SK-N-SH (cell line): ENCODE measurements around the gene LY6G5C. TPM values are rescaled to one million over a fixed set of nuclear protein-coding genes. Genes with fewer than 3 reads are reported as not detected.
A peak's percentile ranks its signal among the peaks of the same experiment; 100 is the strongest.

Experiments
- CTCF ChIA-PET: fragments of 300-600, 350-600 bp; formaldehyde crosslinking; extraction: SDS; loops from one replicate; lab custom pipeline; 2021; lab: Yijun Ruan, JAX
- POLR2A ChIA-PET: fragments of 350-600 bp; sonication (Branson Sonifier 250); formaldehyde crosslinking; extraction: SDS; loops from one replicate; lab custom pipeline; 2020; ENCODE audit warnings: antibody characterized with exemption, inconsistent platforms; lab: Yijun Ruan, JAX
- DNase-seq: peaks from one replicate; pipeline ENCODE4 v3.0.0; 2012
- H2AFZ ChIP-seq: fragments of 200-600 bp; sonication (generic); 2 replicates; pipeline ENCODE4 v1.8.1; 2016; ENCODE audit warnings: antibody characterized with exemption, mild to moderate bottlenecking, low read depth
- H3F3A ChIP-seq: fragments of 200-600 bp; sonication (generic); replicated peaks from 2 replicates; pipeline ENCODE3; 2016; ENCODE audit warnings: antibody characterized with exemption, mild to moderate bottlenecking; ENCODE audit not compliant: insufficient read depth
- H3K27ac ChIP-seq, 2 experiments: fragments of 200-500 bp in 1 of 2; fragments of 200-600 bp in 1 of 2; sonication (Bioruptor generic) in 1 of 2; sonication (generic), shearing (Covaris generic) in 1 of 2; 2 replicates each; pipeline versions ENCODE4 v1.5.1 to v1.6.1; 2014 to 2016; ENCODE audit warnings: low read depth in 2 of 2, inconsistent platforms in 1 of 2, low read length in 1 of 2, mild to moderate bottlenecking in 1 of 2, mixed read lengths in 1 of 2
- H3K27me3 ChIP-seq: fragments of 200-600 bp; sonication (generic), shearing (Covaris generic); 2 replicates; pipeline ENCODE4 v1.6.1; 2016; ENCODE audit warnings: mixed run types; ENCODE audit not compliant: insufficient read depth
- H3K36me3 ChIP-seq, 2 experiments: fragments of 200-500 bp in 1 of 2; fragments of 200-600 bp in 1 of 2; sonication (Bioruptor generic) in 1 of 2; sonication (generic) in 1 of 2; replicated peaks in 1 of 2; 2 replicates each; pipeline versions ENCODE3 to v1.5.1; 2014 to 2016; ENCODE audit warnings: low read length in 1 of 2, mild to moderate bottlenecking in 1 of 2; ENCODE audit not compliant: insufficient read depth in 2 of 2, control insufficient read depth in 1 of 2
- H3K4me1 ChIP-seq, 2 experiments: fragments of 200-500 bp in 1 of 2; fragments of 200-600 bp in 1 of 2; sonication (Bioruptor generic) in 1 of 2; sonication (generic), shearing (Covaris generic) in 1 of 2; 2 replicates each; pipeline versions ENCODE4 v1.5.1 to v1.6.1; 2014 to 2016; ENCODE audit warnings: low read depth in 1 of 2, low read length in 1 of 2, mixed run types in 1 of 2; ENCODE audit not compliant: insufficient read depth in 2 of 2, control insufficient read depth in 1 of 2
- H3K4me2 ChIP-seq: fragments of 200-600 bp; sonication (generic), shearing (Covaris generic); 2 replicates; pipeline ENCODE4 v1.6.1; 2017; ENCODE audit warnings: mixed run types
- H3K4me3 ChIP-seq, 2 experiments: fragments of 200-500 bp in 1 of 2; fragments of 200-600 bp in 1 of 2; sonication (Bioruptor generic) in 1 of 2; sonication (generic), shearing (Covaris generic) in 1 of 2; 2 replicates each; pipeline versions ENCODE4 v1.5.1 to v1.8.1; 2014 to 2016; ENCODE audit warnings: low read depth in 2 of 2, inconsistent platforms in 1 of 2, low read length in 1 of 2, mild to moderate bottlenecking in 1 of 2, mixed read lengths in 1 of 2, moderate library complexity in 1 of 2
- H3K79me2 ChIP-seq: fragments of 200-600 bp; sonication (generic); 2 replicates; pipeline ENCODE4 v1.8.1; 2017; ENCODE audit warnings: mild to moderate bottlenecking; ENCODE audit not compliant: insufficient read depth
- H3K9ac ChIP-seq: fragments of 200-600 bp; sonication (generic); 2 replicates; pipeline ENCODE4 v1.6.1; 2017; ENCODE audit warnings: mixed run types
- H3K9me2 ChIP-seq: fragments of 200-600 bp; sonication (generic); 2 replicates; pipeline ENCODE4 v1.6.1; 2017; ENCODE audit warnings: mixed run types
- H3K9me3 ChIP-seq: fragments of 200-600 bp; sonication (generic); 2 replicates; pipeline ENCODE4 v1.6.1; 2017; ENCODE audit warnings: mixed run types, mild to moderate bottlenecking, moderate library complexity
- H4K20me1 ChIP-seq: fragments of 200-600 bp; sonication (generic); 2 replicates; pipeline ENCODE4 v1.6.1; 2017; ENCODE audit warnings: mild to moderate bottlenecking, mixed run types; ENCODE audit not compliant: insufficient read depth
- EP300 ChIP-seq, 2 experiments: IDR thresholded peaks; 2 replicates each; pipeline versions ENCODE4 v1.4.0 to v1.6.1; 2012; ENCODE audit warnings: borderline replicate concordance in 1 of 2, low read depth in 1 of 2, low read length in 1 of 2
- EZH2phosphoT487 ChIP-seq: fragments of 200-600 bp; sonication (generic); IDR thresholded peaks from 2 replicates; pipeline ENCODE4 v1.6.1; 2017; ENCODE audit warnings: low read depth, mixed run types, mild to moderate bottlenecking, antibody characterized with exemption, moderate library complexity, borderline replicate concordance
- FOSL2 ChIP-seq: IDR thresholded peaks from 2 replicates; pipeline ENCODE4 v1.4.0; 2012; ENCODE audit warnings: low read depth, mild to moderate bottlenecking, moderate library complexity, borderline replicate concordance
- GABPA ChIP-seq: IDR thresholded peaks from 2 replicates; pipeline ENCODE4 v1.4.0; 2012; ENCODE audit warnings: low read depth, mild to moderate bottlenecking
- GATA2 ChIP-seq: sonication (generic); formaldehyde crosslinking; IDR thresholded peaks from 2 replicates; pipeline ENCODE4 v1.5.0; 2020; ENCODE audit warnings: mild to moderate bottlenecking, missing genetic modification reagents
- JUND ChIP-seq: IDR thresholded peaks from 2 replicates; pipeline ENCODE4 v1.4.0; 2012
- MEF2A ChIP-seq: IDR thresholded peaks from 2 replicates; pipeline ENCODE4 v1.4.0; 2012; ENCODE audit warnings: low read depth, borderline replicate concordance
- POLR2AphosphoS5 ChIP-seq: IDR thresholded peaks from 2 replicates; pipeline ENCODE4 v1.6.1; 2012; ENCODE audit warnings: low read depth, low read length
- RAD21 ChIP-seq: IDR thresholded peaks from 2 replicates; pipeline ENCODE4 v1.6.1; 2012; ENCODE audit warnings: mild to moderate bottlenecking, low read length
- RFX5 ChIP-seq: IDR thresholded peaks from 2 replicates; pipeline ENCODE4 v1.6.1; 2012; ENCODE audit warnings: mild to moderate bottlenecking, improper control_type of control experiment, low read length
- SIN3A ChIP-seq: IDR thresholded peaks from 2 replicates; pipeline ENCODE4 v1.6.1; 2012; ENCODE audit warnings: low read depth, mild to moderate bottlenecking, low read length, moderate library complexity, borderline replicate concordance
- TEAD4 ChIP-seq: IDR thresholded peaks from 2 replicates; pipeline ENCODE4 v1.4.0; 2012; ENCODE audit warnings: mild to moderate bottlenecking, borderline replicate concordance; ENCODE audit not compliant: insufficient read depth
- YY1 ChIP-seq: IDR thresholded peaks from 2 replicates; pipeline ENCODE4 v1.4.0; 2012; ENCODE audit warnings: low read depth, mild to moderate bottlenecking
- whole genome bisulfite sequencing: methylation state at CpG from one replicate; pipeline ENCODE4 v1.1.6; 2017; ENCODE audit warnings: low lambda C conversion rate; 5-methylcytosine and 5-hydroxymethylcytosine counted together
- polyA plus RNA-seq, 3 experiments: library from polyadenylated mRNA; depleted of rRNA; stranded (reverse); fragments of >200 nt; gene quantifications; 2 replicates each; pipeline ENCODE4 v1.2.3, GENCODE V29; 2012
- TF ChIP-seq, protein P1 (sequence below): fragments of 150-350 bp; IDR thresholded peaks from 2 replicates; pipeline ENCODE4 v1.6.1; 2017; ENCODE audit warnings: antibody characterized with exemption, low read length, low read depth, borderline replicate concordance
- TF ChIP-seq, protein P2 (sequence below): fragments of 200-600 bp; sonication (generic); IDR thresholded peaks from 2 replicates; pipeline ENCODE4 v1.6.1; 2017; ENCODE audit warnings: antibody characterized with exemption, mild to moderate bottlenecking, moderate library complexity
- TF ChIP-seq, protein P3 (sequence below): IDR thresholded peaks from 2 replicates; pipeline ENCODE4 v1.6.1; 2012; ENCODE audit warnings: mild to moderate bottlenecking, low read depth, low read length, moderate library complexity

LY6G5C gene
- polyA plus RNA-seq, 1 of the 3 experiments (the other 2 are of a cell fraction) = 1.1 TPM

DNA sequence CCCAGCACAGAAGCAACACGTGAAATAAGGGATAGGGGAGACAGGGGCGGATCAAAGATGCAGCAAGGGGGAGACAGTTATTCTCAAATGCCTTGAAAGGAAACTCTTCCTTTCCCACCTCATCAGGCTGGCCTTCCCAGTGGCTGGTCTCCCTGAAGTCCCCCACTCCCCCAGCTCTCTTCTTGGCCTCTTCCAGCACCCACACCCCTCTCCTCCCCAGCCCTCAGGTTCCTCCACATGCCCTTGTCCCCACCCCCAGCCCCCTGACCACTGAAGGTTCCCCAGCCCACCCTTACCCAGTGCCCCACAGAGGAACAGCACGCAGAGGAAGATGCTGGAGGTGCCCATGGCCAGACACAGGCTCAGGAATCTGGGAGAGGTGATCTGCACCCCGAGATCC lies 32.6 kb upstream of the LY6G5C start:
- no peaks in the 10 kb centered on the region for H3K9me3 ChIP-seq
- no peak overlapping the region for H3K4me2 ChIP-seq
- ChIA-PET POLR2A (no interaction called here), CTCF (interaction anchor here (1.1 to 1.5 kb wide), 3 partner anchors 15 to 77 kb away, joined by 3 to 4 read pairs (median 3); no protein-coding TSS in a partner anchor)
- no peak overlapping the region for H3K27ac ChIP-seq
- H3K36me3 ChIP-seq = no peaks in the 10 kb centered on the region
- no peaks in the 10 kb centered on the region for H3K9me2 ChIP-seq
- WGBS = 73% methylated on average over 4 of the region's 4 CpGs
- no peaks in the 10 kb centered on the region for H3K27me3 ChIP-seq
- TF ChIP-seq TEAD4 (no peak), RAD21 (no peak), YY1 (no peak), JUND (no peak)
- TF ChIP-seq, protein P1, sequence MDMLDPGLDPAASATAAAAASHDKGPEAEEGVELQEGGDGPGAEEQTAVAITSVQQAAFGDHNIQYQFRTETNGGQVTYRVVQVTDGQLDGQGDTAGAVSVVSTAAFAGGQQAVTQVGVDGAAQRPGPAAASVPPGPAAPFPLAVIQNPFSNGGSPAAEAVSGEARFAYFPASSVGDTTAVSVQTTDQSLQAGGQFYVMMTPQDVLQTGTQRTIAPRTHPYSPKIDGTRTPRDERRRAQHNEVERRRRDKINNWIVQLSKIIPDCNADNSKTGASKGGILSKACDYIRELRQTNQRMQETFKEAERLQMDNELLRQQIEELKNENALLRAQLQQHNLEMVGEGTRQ = no peak
- H3F3A ChIP-seq = peaks cover 3% of the 10 kb centered on the region
- no peak overlapping the region for H3K9ac ChIP-seq
- H3K79me2 ChIP-seq = no peaks in the 10 kb centered on the region
- H2AFZ ChIP-seq = no peak overlapping the region
- no peaks in the 10 kb centered on the region for H3K4me1 ChIP-seq
- H3K4me3 ChIP-seq = no peak overlapping the region
- DNase-seq = no peak
- H4K20me1 ChIP-seq = no peaks in the 10 kb centered on the region

DNA sequence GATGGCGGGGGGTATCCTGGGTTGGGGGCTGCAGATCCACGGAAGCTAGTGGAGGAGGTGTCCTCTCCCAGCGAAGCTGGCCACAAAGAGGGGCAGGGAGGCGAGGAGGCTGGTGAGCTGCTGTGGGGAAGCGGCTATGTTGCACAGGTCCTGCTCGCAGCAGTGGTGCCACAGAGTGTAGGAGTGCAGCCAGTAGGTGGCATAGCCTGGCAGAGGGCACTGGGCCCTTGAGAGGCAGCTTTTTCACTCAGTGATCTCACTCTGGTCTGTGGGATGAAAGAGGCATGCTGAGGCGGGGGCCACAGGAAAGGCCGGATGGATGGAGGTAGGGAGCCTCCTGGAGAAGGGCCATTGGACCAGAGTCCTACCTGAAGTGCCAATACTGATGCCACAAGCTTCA lies 31.4 kb upstream of the LY6G5C start:
- no peak for DNase-seq
- TF ChIP-seq SIN3A = no peak
- TF ChIP-seq, protein P2, sequence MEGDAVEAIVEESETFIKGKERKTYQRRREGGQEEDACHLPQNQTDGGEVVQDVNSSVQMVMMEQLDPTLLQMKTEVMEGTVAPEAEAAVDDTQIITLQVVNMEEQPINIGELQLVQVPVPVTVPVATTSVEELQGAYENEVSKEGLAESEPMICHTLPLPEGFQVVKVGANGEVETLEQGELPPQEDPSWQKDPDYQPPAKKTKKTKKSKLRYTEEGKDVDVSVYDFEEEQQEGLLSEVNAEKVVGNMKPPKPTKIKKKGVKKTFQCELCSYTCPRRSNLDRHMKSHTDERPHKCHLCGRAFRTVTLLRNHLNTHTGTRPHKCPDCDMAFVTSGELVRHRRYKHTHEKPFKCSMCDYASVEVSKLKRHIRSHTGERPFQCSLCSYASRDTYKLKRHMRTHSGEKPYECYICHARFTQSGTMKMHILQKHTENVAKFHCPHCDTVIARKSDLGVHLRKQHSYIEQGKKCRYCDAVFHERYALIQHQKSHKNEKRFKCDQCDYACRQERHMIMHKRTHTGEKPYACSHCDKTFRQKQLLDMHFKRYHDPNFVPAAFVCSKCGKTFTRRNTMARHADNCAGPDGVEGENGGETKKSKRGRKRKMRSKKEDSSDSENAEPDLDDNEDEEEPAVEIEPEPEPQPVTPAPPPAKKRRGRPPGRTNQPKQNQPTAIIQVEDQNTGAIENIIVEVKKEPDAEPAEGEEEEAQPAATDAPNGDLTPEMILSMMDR = peak; percentile 25; the same call in 1 of the 2 replicates
- no peaks in the 10 kb centered on the region for H3K9me3 ChIP-seq
- no peaks in the 10 kb centered on the region for H3K36me3 ChIP-seq
- no peak overlapping the region for H3K4me2 ChIP-seq
- 72% methylated on average over 5 of the region's 8 CpGs for WGBS
- H3K4me3 ChIP-seq = no peak overlapping the region
- H3K27me3 ChIP-seq = no peaks in the 10 kb centered on the region
- H4K20me1 ChIP-seq = no peaks in the 10 kb centered on the region
- H3K79me2 ChIP-seq = no peaks in the 10 kb centered on the region
- H3F3A ChIP-seq = peaks cover 3% of the 10 kb centered on the region
- H3K9me2 ChIP-seq = no peaks in the 10 kb centered on the region
- no peak overlapping the region for H3K27ac ChIP-seq
- POLR2A ChIA-PET = no interaction called here
- CTCF ChIA-PET = interaction anchor here (1.2 to 2.9 kb wide), 5 partner anchors 10 to 118 kb away, joined by 3 to 9 read pairs (median 5); partner anchors contain the start of gene ABHD16A
- H3K4me1 ChIP-seq = no peaks in the 10 kb centered on the region
- no peak overlapping the region for H2AFZ ChIP-seq
- H3K9ac ChIP-seq = no peak overlapping the region

DNA sequence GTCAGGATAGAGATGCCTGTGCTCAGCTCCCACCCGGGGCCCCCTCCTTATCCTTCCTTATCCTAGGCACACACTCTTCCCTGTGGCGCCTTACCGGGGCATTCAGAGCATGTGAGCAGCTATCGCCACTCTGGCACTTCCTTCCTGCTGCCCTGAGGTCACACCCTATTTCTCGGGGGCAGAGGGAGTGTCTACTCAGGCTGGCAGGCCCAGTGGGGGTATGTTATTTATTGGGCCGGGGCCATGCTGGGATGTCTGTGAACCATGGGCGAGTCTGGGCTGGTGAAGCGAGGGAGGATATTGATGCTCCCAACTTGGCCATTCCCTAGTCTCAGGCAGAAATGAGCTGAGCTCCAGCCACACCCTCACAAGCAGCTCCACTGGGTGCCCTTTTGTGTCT lies 30.4 kb upstream of the LY6G5C start:
- Histone ChIP-seq H3F3A (peaks cover 3% of the 10 kb centered on the region), H2AFZ (no peak overlapping the region), H4K20me1 (no peaks in the 10 kb centered on the region), H3K9me2 (no peaks in the 10 kb centered on the region)
- 75% methylated on average over 7 of the region's 8 CpGs for WGBS
- TF ChIP-seq EZH2phosphoT487 (no peak), RFX5 (no peak), GABPA (no peak), GATA2 (CRISPR knock-in tag) (no peak), FOSL2 (no peak), EP300 (IDR thresholded peaks at IDR 0.05; ENCODE audit: borderline replicate concordance in 1 of 2, low read depth in 1 of 2, low read length in 1 of 2) (no peak), MEF2A (no peak), TEAD4 (no peak), POLR2AphosphoS5 (no peak)
- TF ChIP-seq, protein P3, sequence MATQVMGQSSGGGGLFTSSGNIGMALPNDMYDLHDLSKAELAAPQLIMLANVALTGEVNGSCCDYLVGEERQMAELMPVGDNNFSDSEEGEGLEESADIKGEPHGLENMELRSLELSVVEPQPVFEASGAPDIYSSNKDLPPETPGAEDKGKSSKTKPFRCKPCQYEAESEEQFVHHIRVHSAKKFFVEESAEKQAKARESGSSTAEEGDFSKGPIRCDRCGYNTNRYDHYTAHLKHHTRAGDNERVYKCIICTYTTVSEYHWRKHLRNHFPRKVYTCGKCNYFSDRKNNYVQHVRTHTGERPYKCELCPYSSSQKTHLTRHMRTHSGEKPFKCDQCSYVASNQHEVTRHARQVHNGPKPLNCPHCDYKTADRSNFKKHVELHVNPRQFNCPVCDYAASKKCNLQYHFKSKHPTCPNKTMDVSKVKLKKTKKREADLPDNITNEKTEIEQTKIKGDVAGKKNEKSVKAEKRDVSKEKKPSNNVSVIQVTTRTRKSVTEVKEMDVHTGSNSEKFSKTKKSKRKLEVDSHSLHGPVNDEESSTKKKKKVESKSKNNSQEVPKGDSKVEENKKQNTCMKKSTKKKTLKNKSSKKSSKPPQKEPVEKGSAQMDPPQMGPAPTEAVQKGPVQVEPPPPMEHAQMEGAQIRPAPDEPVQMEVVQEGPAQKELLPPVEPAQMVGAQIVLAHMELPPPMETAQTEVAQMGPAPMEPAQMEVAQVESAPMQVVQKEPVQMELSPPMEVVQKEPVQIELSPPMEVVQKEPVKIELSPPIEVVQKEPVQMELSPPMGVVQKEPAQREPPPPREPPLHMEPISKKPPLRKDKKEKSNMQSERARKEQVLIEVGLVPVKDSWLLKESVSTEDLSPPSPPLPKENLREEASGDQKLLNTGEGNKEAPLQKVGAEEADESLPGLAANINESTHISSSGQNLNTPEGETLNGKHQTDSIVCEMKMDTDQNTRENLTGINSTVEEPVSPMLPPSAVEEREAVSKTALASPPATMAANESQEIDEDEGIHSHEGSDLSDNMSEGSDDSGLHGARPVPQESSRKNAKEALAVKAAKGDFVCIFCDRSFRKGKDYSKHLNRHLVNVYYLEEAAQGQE = no peak
- TF ChIP-seq, all 33 proteins: peak for 0
- no peaks in the 10 kb centered on the region for H3K27me3 ChIP-seq
- no peak overlapping the region for H3K4me2 ChIP-seq
- POLR2A ChIA-PET = no interaction called here
- H3K4me1 ChIP-seq = no peaks in the 10 kb centered on the region
- no peak overlapping the region for H3K4me3 ChIP-seq
- H3K9me3 ChIP-seq = no peaks in the 10 kb centered on the region
- CTCF ChIA-PET = interaction anchor here (0.6 to 2.9 kb wide), 3 partner anchors 8 to 59 kb away, joined by 3 to 9 read pairs (median 6); partner anchors contain the start of gene ABHD16A
- H3K36me3 ChIP-seq = no peaks in the 10 kb centered on the region
- H3K79me2 ChIP-seq = no peaks in the 10 kb centered on the region
- DNase-seq = no peak
- H3K27ac ChIP-seq = no peak overlapping the region
- no peak overlapping the region for H3K9ac ChIP-seq
